Measurements from ENCODE around the gene MDGA2.

Gene MDGA2

DNA sequence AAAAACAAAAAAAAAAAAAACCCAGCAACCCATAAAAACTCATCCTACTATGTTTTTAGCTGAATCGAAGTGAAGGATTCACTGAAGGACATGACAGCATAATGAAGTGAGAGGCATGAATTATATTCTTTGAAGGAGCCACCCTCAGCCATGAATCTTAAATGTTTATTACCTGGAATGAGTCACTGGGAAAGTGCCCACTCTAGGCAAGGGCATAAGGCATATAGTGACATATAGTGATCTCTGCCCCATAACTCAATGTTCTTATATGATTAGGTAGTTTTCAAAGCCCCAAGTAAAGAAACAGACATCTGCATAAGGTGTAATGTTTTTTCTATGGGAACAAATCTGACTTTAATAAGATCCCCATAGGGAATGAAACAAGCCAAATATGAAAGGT lies 79.9 kb downstream of the MDGA2 start:
- TF ChIP-seq, protein P1, sequence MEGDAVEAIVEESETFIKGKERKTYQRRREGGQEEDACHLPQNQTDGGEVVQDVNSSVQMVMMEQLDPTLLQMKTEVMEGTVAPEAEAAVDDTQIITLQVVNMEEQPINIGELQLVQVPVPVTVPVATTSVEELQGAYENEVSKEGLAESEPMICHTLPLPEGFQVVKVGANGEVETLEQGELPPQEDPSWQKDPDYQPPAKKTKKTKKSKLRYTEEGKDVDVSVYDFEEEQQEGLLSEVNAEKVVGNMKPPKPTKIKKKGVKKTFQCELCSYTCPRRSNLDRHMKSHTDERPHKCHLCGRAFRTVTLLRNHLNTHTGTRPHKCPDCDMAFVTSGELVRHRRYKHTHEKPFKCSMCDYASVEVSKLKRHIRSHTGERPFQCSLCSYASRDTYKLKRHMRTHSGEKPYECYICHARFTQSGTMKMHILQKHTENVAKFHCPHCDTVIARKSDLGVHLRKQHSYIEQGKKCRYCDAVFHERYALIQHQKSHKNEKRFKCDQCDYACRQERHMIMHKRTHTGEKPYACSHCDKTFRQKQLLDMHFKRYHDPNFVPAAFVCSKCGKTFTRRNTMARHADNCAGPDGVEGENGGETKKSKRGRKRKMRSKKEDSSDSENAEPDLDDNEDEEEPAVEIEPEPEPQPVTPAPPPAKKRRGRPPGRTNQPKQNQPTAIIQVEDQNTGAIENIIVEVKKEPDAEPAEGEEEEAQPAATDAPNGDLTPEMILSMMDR (IDR thresholded peaks at IDR 0.05; ENCODE audit: low read depth, low read length, missing control alignments), result no peak
- DNase-seq (ENCODE audit: extremely low read depth, low read depth), result no peak
- H3K4me3 ChIP-seq (replicated peaks; ENCODE audit: low read depth, low read length), result no peak overlapping the region

DNA sequence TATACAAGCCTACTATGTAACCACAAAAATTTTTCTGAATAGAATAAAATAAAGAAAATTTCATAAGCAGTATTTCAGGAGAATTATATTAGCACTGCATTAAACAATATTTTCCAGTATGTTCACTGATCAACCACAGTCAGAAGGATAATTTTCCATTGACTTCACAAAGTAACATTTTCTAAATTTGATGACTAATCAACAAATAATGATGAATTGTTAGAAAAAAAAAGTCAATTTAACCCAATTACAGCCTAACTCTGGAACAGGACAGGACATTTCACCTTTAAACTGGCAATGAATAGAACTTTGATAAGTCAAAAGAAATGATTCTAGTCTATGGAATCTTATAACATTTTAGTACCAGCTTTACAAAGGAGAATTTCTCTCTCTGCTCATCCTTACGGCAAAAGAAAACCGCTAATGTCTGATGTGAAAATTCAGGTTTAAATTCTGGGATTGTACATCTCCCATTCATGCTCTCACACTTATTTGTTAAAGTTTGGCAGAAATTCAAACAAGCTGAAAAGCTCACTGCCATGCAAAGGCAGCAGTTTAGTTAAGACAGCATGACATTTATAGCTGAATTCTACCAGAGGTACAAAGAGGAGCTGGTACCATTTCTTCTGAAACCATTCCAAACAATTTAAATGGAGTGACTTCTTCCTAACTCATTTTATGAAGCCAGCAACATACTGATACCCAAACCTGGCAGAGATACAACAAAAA lies 84.5 kb downstream of the MDGA2 start:
- no peak overlapping the region for H3K4me3 ChIP-seq (replicated peaks; ENCODE audit: low read depth, low read length)
- TF ChIP-seq, protein P1 (IDR thresholded peaks at IDR 0.05; ENCODE audit: low read depth, low read length, missing control alignments), result no peak
- no peak for DNase-seq (ENCODE audit: extremely low read depth, low read depth)

DNA sequence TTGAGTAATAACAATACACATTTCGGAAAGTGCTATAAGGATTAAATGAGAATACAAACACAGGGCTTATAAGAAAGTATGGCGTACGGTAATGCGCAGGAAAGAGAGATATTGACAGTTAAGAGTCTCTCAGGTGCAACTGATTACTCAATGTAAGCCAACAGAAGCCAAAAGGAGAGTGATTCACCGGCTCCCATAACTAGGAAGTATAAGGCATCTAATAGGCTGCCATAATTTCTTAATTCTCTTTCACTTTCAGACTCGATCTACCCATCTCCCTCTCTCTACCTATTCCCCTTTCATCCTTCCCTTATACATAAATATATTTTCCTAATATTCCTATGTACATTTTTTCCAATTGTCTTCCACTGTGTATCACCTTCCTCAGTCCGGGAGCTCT lies 90.0 kb downstream of the MDGA2 start:
- TF ChIP-seq, protein P1 (IDR thresholded peaks at IDR 0.05; ENCODE audit: low read depth, low read length, missing control alignments), result no peak
- no peak for DNase-seq (ENCODE audit: extremely low read depth, low read depth)

DNA sequence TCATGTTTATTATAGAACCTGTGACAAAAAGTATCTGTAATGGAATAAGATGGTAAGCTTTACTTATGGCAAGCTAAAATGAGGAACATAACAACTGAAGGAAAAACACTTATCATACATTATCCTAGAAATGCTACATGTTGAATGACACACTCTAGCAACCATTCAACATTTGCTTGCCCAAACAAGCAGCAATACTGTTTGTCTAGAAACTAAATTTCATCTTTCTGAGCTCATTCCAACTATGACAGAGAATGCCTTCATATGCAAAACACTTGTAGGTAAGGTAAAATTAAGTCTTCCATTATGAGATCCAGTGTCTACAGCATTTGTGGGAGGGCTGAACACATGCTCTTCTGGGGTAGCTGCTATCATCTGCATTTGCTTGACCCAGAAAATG lies 108.1 kb downstream of the MDGA2 start:
- no peak overlapping the region for H3K4me3 ChIP-seq (replicated peaks; ENCODE audit: low read depth, low read length)
- DNase-seq (ENCODE audit: extremely low read depth, low read depth), result no peak
- TF ChIP-seq, protein P1 (IDR thresholded peaks at IDR 0.05; ENCODE audit: low read depth, low read length, missing control alignments), result no peak

More for the DNA sequence above, 90.0 kb downstream of the MDGA2 start:
- no peak overlapping the region for H3K4me3 ChIP-seq (replicated peaks; ENCODE audit: low read depth, low read length)

DNA sequence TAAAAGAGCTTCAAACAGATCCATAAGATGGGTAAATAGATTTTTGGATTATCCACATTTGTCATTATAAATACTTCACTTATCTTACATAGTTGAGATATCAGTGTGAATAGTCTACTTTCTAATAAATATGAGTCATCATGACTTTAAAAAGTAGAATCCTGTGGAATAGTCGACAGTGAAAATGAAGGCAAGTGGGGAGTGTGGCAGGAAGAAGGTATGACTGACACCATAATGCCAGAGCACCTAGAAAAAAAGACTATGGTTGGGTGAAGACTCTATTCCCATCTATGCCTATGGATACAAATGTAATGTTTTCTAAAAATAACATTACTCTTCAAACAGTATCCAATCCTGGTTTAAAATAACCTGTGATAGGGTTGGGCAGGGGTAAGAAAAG lies 117.5 kb downstream of the MDGA2 start:
- TF ChIP-seq, protein P1 (IDR thresholded peaks at IDR 0.05; ENCODE audit: low read depth, low read length, missing control alignments), result no peak
- no peak for DNase-seq (ENCODE audit: extremely low read depth, low read depth)
- no peak overlapping the region for H3K4me3 ChIP-seq (replicated peaks; ENCODE audit: low read depth, low read length)

DNA sequence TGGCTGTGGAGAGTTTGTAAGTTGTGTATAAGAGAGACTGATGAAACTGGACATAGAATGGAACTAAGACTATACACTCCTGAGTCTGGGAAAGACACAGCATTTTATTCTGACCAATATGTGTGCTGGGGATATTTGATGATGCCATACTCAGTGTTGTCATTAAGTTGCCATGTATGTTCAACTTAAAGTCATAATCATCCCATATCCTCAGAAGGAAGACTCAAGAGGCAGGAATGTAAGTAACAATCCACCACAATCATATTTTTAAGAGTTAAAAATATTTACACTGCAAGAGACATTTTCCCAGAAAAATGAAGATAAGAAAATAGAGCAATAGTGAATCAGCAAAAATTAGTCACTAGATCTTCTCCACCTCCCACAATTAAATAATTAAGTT lies 120.1 kb downstream of the MDGA2 start:
- H3K4me3 ChIP-seq (replicated peaks; ENCODE audit: low read depth, low read length), result no peak overlapping the region
- TF ChIP-seq, protein P1 (IDR thresholded peaks at IDR 0.05; ENCODE audit: low read depth, low read length, missing control alignments), result no peak
- no peak for DNase-seq (ENCODE audit: extremely low read depth, low read depth)

DNA sequence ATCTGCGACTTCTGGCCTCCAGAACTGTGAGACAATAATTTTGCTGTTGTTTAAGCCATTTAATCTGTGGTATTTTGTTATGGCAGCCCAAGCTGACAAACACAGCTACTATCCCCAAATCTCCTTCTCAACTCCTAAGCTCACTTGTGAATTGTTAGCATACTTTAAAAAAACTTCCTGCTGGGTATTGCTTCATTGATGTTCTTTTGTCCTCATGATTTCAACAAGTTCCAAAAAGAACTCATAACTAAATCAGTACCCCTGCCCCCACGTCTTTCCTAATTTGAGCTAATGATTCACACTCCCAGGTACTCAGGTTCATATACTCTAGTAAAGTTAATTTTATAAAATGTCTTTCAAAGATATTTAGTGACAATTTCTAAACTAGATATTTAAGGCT lies 125.5 kb downstream of the MDGA2 start:
- no peak for DNase-seq (ENCODE audit: extremely low read depth, low read depth)
- TF ChIP-seq, protein P1 (IDR thresholded peaks at IDR 0.05; ENCODE audit: low read depth, low read length, missing control alignments), result no peak
- no peak overlapping the region for H3K4me3 ChIP-seq (replicated peaks; ENCODE audit: low read depth, low read length)

Measured in HFF-Myc (cell line).